HepG2 (cell line): ENCODE measurements around the gene PPP1R18. TPM values are rescaled to one million over a fixed set of nuclear protein-coding genes. Genes with fewer than 3 reads are reported as not detected.

Source experiments
- CREB3 ChIP-seq: sonication (generic); formaldehyde crosslinking; IDR thresholded peaks from 2 replicates; pipeline ENCODE4 v1.5.0; 2020; ENCODE audit warnings: missing genetic modification reagents
- E2F1 ChIP-seq: sonication (generic); formaldehyde crosslinking; IDR thresholded peaks from 2 replicates; pipeline ENCODE4 v1.5.0; 2020; ENCODE audit warnings: missing genetic modification reagents
- EEA1 ChIP-seq: sonication (generic); formaldehyde crosslinking; IDR thresholded peaks from 2 replicates; pipeline ENCODE4 v1.5.1; 2020; ENCODE audit warnings: mild to moderate bottlenecking, missing genetic modification reagents, borderline replicate concordance
- FOSL2 ChIP-seq: sonication (generic); formaldehyde crosslinking; IDR thresholded peaks from 2 replicates; pipeline ENCODE4 v1.4.0; 2020; ENCODE audit warnings: missing genetic modification reagents
- FOXO4 ChIP-seq: sonication (generic); formaldehyde crosslinking; conservative IDR thresholded peaks from 2 replicates; pipeline ENCODE4 v1.8.1; 2023; ENCODE audit warnings: missing genetic modification reagents
- JDP2 ChIP-seq: sonication (generic); formaldehyde crosslinking; IDR thresholded peaks from 2 replicates; pipeline ENCODE4 v1.8.1; 2022; ENCODE audit warnings: missing genetic modification reagents, borderline replicate concordance
- MED13 ChIP-seq: sonication (generic); formaldehyde crosslinking; IDR thresholded peaks from 2 replicates; pipeline ENCODE4 v1.5.0; 2020; ENCODE audit warnings: missing genetic modification reagents
- NFIB ChIP-seq: sonication (generic); formaldehyde crosslinking; IDR thresholded peaks from 2 replicates; pipeline ENCODE4 v1.9.0; 2021; ENCODE audit warnings: missing genetic modification reagents, mild to moderate bottlenecking, borderline replicate concordance
- PATZ1 ChIP-seq: sonication (generic); formaldehyde crosslinking; IDR thresholded peaks from 2 replicates; pipeline ENCODE4 v1.4.0; 2020; ENCODE audit warnings: missing genetic modification reagents
- PLRG1 ChIP-seq: fragments of 450-650 bp; conservative IDR thresholded peaks from 2 replicates; pipeline ENCODE4 v1.6.1; 2016
- SRF ChIP-seq: IDR thresholded peaks from 2 replicates; pipeline ENCODE4 v1.6.1; 2011; ENCODE audit warnings: mild to moderate bottlenecking, low read depth, low read length, moderate library complexity
- SRSF9 ChIP-seq: fragments of 200-400 bp; formaldehyde crosslinking; IDR thresholded peaks from 2 replicates; pipeline ENCODE4 v1.6.1; 2018; ENCODE audit warnings: borderline replicate concordance, mild to moderate bottlenecking, low read depth, low read length; ENCODE audit not compliant: insufficient read depth, poor library complexity, severe bottlenecking
- TFAP4 ChIP-seq: sonication (generic); IDR thresholded peaks from 2 replicates; pipeline ENCODE4 v1.6.1; 2016; ENCODE audit warnings: low read depth, borderline replicate concordance
- TRIM24 ChIP-seq: sonication (generic); formaldehyde crosslinking; IDR thresholded peaks from 2 replicates; pipeline ENCODE4 v1.8.0; 2022; ENCODE audit warnings: mild to moderate bottlenecking, missing genetic modification reagents
- ZFP82 ChIP-seq: sonication (generic); formaldehyde crosslinking; IDR thresholded peaks from 2 replicates; pipeline ENCODE4 v1.5.1; 2020; ENCODE audit warnings: mild to moderate bottlenecking, missing genetic modification reagents, borderline replicate concordance
- ZFX ChIP-seq: sonication (generic); formaldehyde crosslinking; IDR thresholded peaks from 2 replicates; pipeline ENCODE4 v1.4.0; 2020; ENCODE audit warnings: mild to moderate bottlenecking, low read depth, missing genetic modification reagents, moderate library complexity
- ZNF678 ChIP-seq: sonication (generic); formaldehyde crosslinking; IDR thresholded peaks from 2 replicates; pipeline ENCODE4 v1.4.0; 2020; ENCODE audit warnings: mild to moderate bottlenecking, missing genetic modification reagents
- ZNF710 ChIP-seq: sonication (generic); formaldehyde crosslinking; IDR thresholded peaks from 2 replicates; pipeline ENCODE4 v1.5.0; 2020; ENCODE audit warnings: mild to moderate bottlenecking, missing genetic modification reagents, borderline replicate concordance
- ZNF790 ChIP-seq: sonication (generic); formaldehyde crosslinking; IDR thresholded peaks from 2 replicates; pipeline ENCODE4 v1.8.0; 2022; ENCODE audit warnings: missing genetic modification reagents, mild to moderate bottlenecking, borderline replicate concordance
- polyA plus RNA-seq, 8 experiments: library from polyadenylated mRNA; depleted of rRNA in 3 of 8; stranded (reverse) in 7 of 8; unstranded in 1 of 8; fragments of >200 nt; fragmentation: Illumina TruSeq in 4 of 8; extraction: Trizol in 4 of 8; gene quantifications; 2 replicates each; pipeline versions ENCODE4 v1.2.1 to v1.2.3, GENCODE V29; 2011 to 2016; ENCODE audit warnings: low read depth in 4 of 8, missing spikeins in 1 of 8, mixed read lengths in 1 of 8; ENCODE audit not compliant: insufficient read depth in 1 of 8
- total RNA-seq, 5 experiments: library from RNA; depleted of rRNA; stranded (reverse); fragments of >200 nt; fragmentation: Illumina TruSeq; extraction: Trizol; gene quantifications; 2 replicates each; pipeline ENCODE4 v1.2.3, GENCODE V29; 2016; ENCODE audit warnings: low read depth in 1 of 5

PPP1R18 gene
- total and polyA plus RNA-seq, 2 of the 13 experiments (the other 11 are each of a cell fraction or from before 2014, with no cell fraction given): 4.9 to 9.2 TPM

GRCh38 chr6:30647242-30648116 lies 39.0 kb downstream of the PPP1R18 start (continued):
- peak; percentile 92 for TF ChIP-seq ZNF710
- no peak for TF ChIP-seq PLRG1
- TF ChIP-seq TFAP4: no peak
- peak; percentile 95 for TF ChIP-seq MED13 (CRISPR knock-in tag)
- TF ChIP-seq SRSF9: no peak
- peak; percentile 54 for TF ChIP-seq FOSL2 (CRISPR knock-in tag)
- peak; percentile 85; the same call in 1 of the 2 replicates for TF ChIP-seq CREB3 (CRISPR knock-in tag)
- no peak for TF ChIP-seq SRF
- no peak for TF ChIP-seq JDP2
- no peak; the same call in 1 of the 2 replicates for TF ChIP-seq ZFP82 (CRISPR knock-in tag)
- peak; percentile 91 for TF ChIP-seq EEA1
- TF ChIP-seq ZNF678 (CRISPR knock-in tag): peak; percentile 88; the same call in 1 of the 2 replicates
- TF ChIP-seq ZFX (CRISPR knock-in tag): peak; percentile 97
- peak; percentile 88; the same call in 1 of the 2 replicates for TF ChIP-seq ZNF790 (CRISPR knock-in tag)
- no peak for TF ChIP-seq TRIM24 (CRISPR knock-in tag)
- TF ChIP-seq PATZ1 (CRISPR knock-in tag): peak; percentile 18; the same call in 1 of the 2 replicates
- peak; percentile 99 for TF ChIP-seq FOXO4 (CRISPR knock-in tag)
- TF ChIP-seq NFIB (CRISPR knock-in tag): no peak
- TF ChIP-seq E2F1: peak; percentile 87
